K562 (cell line): ENCODE measurements around the gene HCN1. TPM values are rescaled to one million over a fixed set of nuclear protein-coding genes. Genes with fewer than 3 reads are reported as not detected.

ENCODE experiments used
- ATAC-seq: fragments of 200-7000 bp; cut with Tn5 transposase; 3 replicates; pipeline ENCODE4 v1.9.1; 2020; ENCODE audit warnings: moderate library complexity
- BruUV-seq: library from RNA; stranded (reverse); fragments of 400-500 nt; replicated peaks from 2 replicates; lab custom pipeline; 2021; lab: Mats Ljungman, UMichigan
- CTCF ChIA-PET: fragments of 300-600 bp; formaldehyde crosslinking; extraction: SDS; loops from one replicate; lab custom pipeline; 2021; ENCODE audit warnings: low intra/inter-chr PET ratio; lab: Yijun Ruan, JAX
- POLR2A ChIA-PET: fragments of 300-600, 350-650 bp; sonication (Branson Sonifier 250); formaldehyde crosslinking; extraction: SDS; loops from one replicate; lab custom pipeline; 2021; ENCODE audit warnings: antibody characterized with exemption, inconsistent platforms; lab: Yijun Ruan, JAX
- DNase-seq, 4 experiments: peaks; one replicate each; pipeline versions ENCODE4 v3.0.0 to v3.0.0-alpha.2; 2011 to 2018; ENCODE audit warnings: low spot score in 3 of 4, mixed read lengths in 3 of 4; ENCODE audit errors: extremely low read depth in 1 of 4
- FAIRE-seq: peaks from 2 replicates; lab custom pipeline; 2011; peaks lifted over from hg19 to GRCh38; lab: Jason Lieb, UNC
- H2AFZ ChIP-seq: 2 replicates; pipeline ENCODE4 v1.6.0; 2011; ENCODE audit warnings: low read depth, low read length, control low read depth, inconsistent platforms
- H3K27ac ChIP-seq: fragments of 200-600 bp; 3 replicates; pipeline ENCODE4 v1.8.0; 2011; ENCODE audit warnings: low read depth, mild to moderate bottlenecking, control low read depth, inconsistent platforms, low read length, moderate library complexity, mixed read lengths; ENCODE audit errors: extremely low read depth
- H3K27me3 ChIP-seq, 2 experiments: fragments of 300-600 bp in 1 of 2; 2 replicates in 1 of 2; 3 replicates in 1 of 2; pipeline versions ENCODE4 v1.6.0 to v1.8.0; 2011; ENCODE audit warnings: inconsistent platforms in 2 of 2, low read length in 2 of 2, mild to moderate bottlenecking in 1 of 2, mixed read lengths in 1 of 2, moderate library complexity in 1 of 2; ENCODE audit not compliant: control insufficient read depth in 2 of 2, insufficient read depth in 2 of 2
- H3K36me3 ChIP-seq: fragments of 300-600 bp; 3 replicates; pipeline ENCODE4 v1.8.0; 2011; ENCODE audit warnings: mild to moderate bottlenecking, low read length, inconsistent platforms; ENCODE audit not compliant: control insufficient read depth, insufficient read depth
- H3K4me1 ChIP-seq, 2 experiments: fragments of 200-600 bp in 1 of 2; replicated peaks in 1 of 2; 2 replicates in 1 of 2; 3 replicates in 1 of 2; pipeline versions ENCODE4 v1.5.1 to v1.8.0; 2011; ENCODE audit warnings: inconsistent platforms in 2 of 2, low read length in 2 of 2, mild to moderate bottlenecking in 1 of 2, mixed read lengths in 1 of 2, moderate library complexity in 1 of 2; ENCODE audit not compliant: control insufficient read depth in 2 of 2, insufficient read depth in 2 of 2
- H3K4me2 ChIP-seq: 2 replicates; pipeline ENCODE4 v1.6.1; 2011; ENCODE audit warnings: low read length, control low read depth, inconsistent platforms, mixed read lengths; ENCODE audit not compliant: insufficient read depth
- H3K4me3 ChIP-seq: fragments of 200-600 bp; sonication (generic), shearing (Covaris generic); 2 replicates; pipeline ENCODE4 v1.5.1; 2016; ENCODE audit warnings: control low read depth, inconsistent platforms
- H3K79me2 ChIP-seq: fragments of 200-600 bp; 3 replicates; pipeline ENCODE4 v1.8.0; 2011; ENCODE audit warnings: low read length, inconsistent platforms; ENCODE audit not compliant: control insufficient read depth, insufficient read depth
- H3K9ac ChIP-seq, 2 experiments: 2 replicates each; pipeline versions ENCODE4 v1.6.0 to v1.6.1; 2011; ENCODE audit warnings: low read depth in 2 of 2, low read length in 2 of 2, control low read depth in 1 of 2, inconsistent platforms in 1 of 2, mild to moderate bottlenecking in 1 of 2, mixed read lengths in 1 of 2; ENCODE audit not compliant: insufficient read depth in 1 of 2
- H3K9me1 ChIP-seq: one replicate; pipeline ENCODE4 v1.6.0; 2011; ENCODE audit warnings: inconsistent platforms, mild to moderate bottlenecking, low read length, moderate library complexity; ENCODE audit not compliant: control insufficient read depth, insufficient read depth
- H3K9me3 ChIP-seq: replicated peaks from 2 replicates; pipeline ENCODE4 v1.5.1; 2011; ENCODE audit warnings: low read depth, low read length, inconsistent platforms; ENCODE audit not compliant: control insufficient read depth, insufficient read depth
- H4K20me1 ChIP-seq: replicated peaks from 2 replicates; pipeline ENCODE4 v1.6.1; 2011; ENCODE audit warnings: low read length, inconsistent platforms, mixed read lengths; ENCODE audit not compliant: control insufficient read depth, insufficient read depth
- ARID2 ChIP-seq: fragments of 450-650 bp; IDR thresholded peaks from 2 replicates; pipeline ENCODE4 v1.6.1; 2017; ENCODE audit warnings: antibody characterized with exemption, mild to moderate bottlenecking
- BCL6 ChIP-seq: fragments of 250-450 bp; sonication (Bioruptor Pico); IDR thresholded peaks from 2 replicates; pipeline ENCODE4 v1.4.0; 2020
- CBFA2T2 ChIP-seq: fragments of 450-650 bp; conservative IDR thresholded peaks from 2 replicates; pipeline ENCODE4 v1.6.1; 2017; ENCODE audit warnings: mild to moderate bottlenecking
- CTCF ChIP-seq, 3 experiments: IDR thresholded peaks in 2 of 3; conservative IDR thresholded peaks in 1 of 3; 2 replicates each; pipeline ENCODE4 v1.5.1; 2011 to 2012; ENCODE audit warnings: low read length in 3 of 3, mild to moderate bottlenecking in 3 of 3, control low read depth in 2 of 3, improper control_type of control experiment in 1 of 3, inconsistent platforms in 1 of 3, low read depth in 1 of 3, mixed read lengths in 1 of 3, moderate library complexity in 1 of 3; ENCODE audit not compliant: insufficient read depth in 2 of 3
- DIDO1 ChIP-seq: fragments of 450-650 bp; IDR thresholded peaks from 2 replicates; pipeline ENCODE4 v1.6.1; 2016; ENCODE audit warnings: low read depth, missing biosample characterization, missing genetic modification characterization
- FOS ChIP-seq: IDR thresholded peaks from 3 replicates; pipeline ENCODE4 v1.6.1; 2011; ENCODE audit not compliant: insufficient read length; ENCODE audit errors: extremely low read depth
- HES1 ChIP-seq: fragments of 450-650 bp; IDR thresholded peaks from 2 replicates; pipeline ENCODE4 v1.6.1; 2016; ENCODE audit warnings: low read depth, mild to moderate bottlenecking, moderate library complexity
- HMGN3 ChIP-seq: IDR thresholded peaks from 2 replicates; pipeline ENCODE4 v1.6.1; 2011; ENCODE audit warnings: borderline replicate concordance, low read depth, mild to moderate bottlenecking, mixed read lengths, low read length; ENCODE audit not compliant: insufficient read length; ENCODE audit errors: extremely low read depth
- KHSRP ChIP-seq: fragments of 450-650 bp; IDR thresholded peaks from 2 replicates; pipeline ENCODE4 v1.6.1; 2017
- L3MBTL2 ChIP-seq: fragments of 450-650 bp; IDR thresholded peaks from 2 replicates; pipeline ENCODE4 v1.6.1; 2016; ENCODE audit warnings: mild to moderate bottlenecking, moderate library complexity
- NR1H2 ChIP-seq: sonication (generic); formaldehyde crosslinking; IDR thresholded peaks from 2 replicates; pipeline ENCODE4 v1.4.0; 2020; ENCODE audit warnings: mild to moderate bottlenecking, missing genetic modification reagents
- POLR2G ChIP-seq: fragments of 200-400 bp; formaldehyde crosslinking; IDR thresholded peaks from 2 replicates; pipeline ENCODE4 v1.6.1; 2017; ENCODE audit warnings: low read depth, mild to moderate bottlenecking, antibody characterized with exemption, low read length, moderate library complexity
- RFX1 ChIP-seq: fragments of 450-650 bp; IDR thresholded peaks from 2 replicates; pipeline ENCODE4 v1.6.1; 2016; ENCODE audit warnings: mild to moderate bottlenecking, moderate library complexity
- RFX7 ChIP-seq: fragments of 250-450 bp; sonication (Bioruptor Pico); IDR thresholded peaks from 2 replicates; pipeline ENCODE4 v1.5.1; 2021; ENCODE audit warnings: mild to moderate bottlenecking
- SNAPC5 ChIP-seq: fragments of 250-450 bp; sonication (Bioruptor Pico); IDR thresholded peaks from 2 replicates; pipeline ENCODE4 v1.8.0; 2021; ENCODE audit warnings: moderate library complexity, mild to moderate bottlenecking, inconsistent platforms
- TAF9B ChIP-seq: fragments of 450-650 bp; IDR thresholded peaks from 2 replicates; pipeline ENCODE4 v1.6.1; 2018; ENCODE audit warnings: mild to moderate bottlenecking; ENCODE audit not compliant: partially characterized antibody
- TARDBP ChIP-seq: fragments of 450-650 bp; IDR thresholded peaks from 2 replicates; pipeline ENCODE4 v1.6.1; 2016
- TCF7 ChIP-seq: sonication (generic); IDR thresholded peaks from 2 replicates; pipeline ENCODE4 v1.6.1; 2016; ENCODE audit warnings: antibody characterized with exemption, borderline replicate concordance
- THRA ChIP-seq: fragments of 450-650 bp; IDR thresholded peaks from 2 replicates; pipeline ENCODE4 v1.6.1; 2017; ENCODE audit warnings: mild to moderate bottlenecking, moderate library complexity
- ZNF311 ChIP-seq: fragments of 250-450 bp; sonication (Bioruptor Pico); IDR thresholded peaks from 2 replicates; pipeline ENCODE4 v1.4.0; 2020; ENCODE audit warnings: mild to moderate bottlenecking, moderate library complexity
- ZNF444 ChIP-seq: fragments of 250-450 bp; sonication (Bioruptor Pico); IDR thresholded peaks from 2 replicates; pipeline ENCODE4 v1.4.0; 2020; ENCODE audit warnings: mild to moderate bottlenecking, moderate library complexity
- WGBS: fragments of 100-300 bp; shearing (Covaris generic); methylation state at CpG from one replicate; pipeline ENCODE4 v1.1.6; 2016; ENCODE audit warnings: low coverage, mixed read lengths; ENCODE audit not compliant: insufficient coverage; ENCODE audit errors: missing lambda C conversion rate; 5-methylcytosine and 5-hydroxymethylcytosine counted together
- in situ Hi-C: fragments of 300-500 bp; cut with MboI; formaldehyde crosslinking; loops from 4 replicates; pipeline ENCODE4 v1.15.0; 2018; ENCODE audit warnings: inconsistent platforms, mixed read lengths
- intact Hi-C: fragments of 100-400 bp; cut with micrococcal nuclease; formaldehyde crosslinking; loops from 2 replicates; pipeline ENCODE4 v1.14.2; 2022
- polyA plus RNA-seq, 8 experiments: library from polyadenylated mRNA; depleted of rRNA in 4 of 8; stranded (reverse) in 5 of 8; unstranded in 3 of 8; fragments of >200 nt; fragmentation: Nextera tagmentation in 2 of 8; fragmentation: Illumina TruSeq in 1 of 8; extraction: Ambion mirVana in 2 of 8; extraction: Trizol in 1 of 8; gene quantifications; 2 replicates each; pipeline versions ENCODE4 v1.2.1 to v1.2.3, GENCODE V29; 2011 to 2014; ENCODE audit warnings: inconsistent platforms in 1 of 8, missing spikeins in 1 of 8
- total RNA-seq, 7 experiments: library from RNA; depleted of rRNA in 6 of 7; stranded (reverse); fragments of >200 nt in 6 of 7; fragmentation: Illumina TruSeq in 2 of 7; extraction: Trizol in 2 of 7; gene quantifications; 2 replicates each; pipeline versions ENCODE4 v1.2.1 to v1.2.3, GENCODE V29; 2011 to 2021; ENCODE audit warnings: low replicate concordance in 1 of 7

The HCN1 gene
- total and polyA plus RNA-seq, 9 of the 15 experiments (the other 6 are each of a cell fraction or from before 2014, with no cell fraction given) = not detected

- TF ChIP-seq THRA = no peak
- TF ChIP-seq ARID2 = no peak
- TF ChIP-seq POLR2G = no peak
- TF ChIP-seq RFX1 = no peak
- TF ChIP-seq TAF9B = no peak
- TF ChIP-seq HES1 = no peak
- TF ChIP-seq BCL6 (CRISPR knock-in tag) = no peak
- no peak for TF ChIP-seq L3MBTL2
These were observed 258.4 kb downstream of the HCN1 start (continued) for GRCh38 chr5:45437752-45438151.

- no peak for DNase-seq
- no peak for TF ChIP-seq DIDO1
- TF ChIP-seq FOS = no peak
- TF ChIP-seq CBFA2T2 = no peak
- TF ChIP-seq TCF7 = no peak
- TF ChIP-seq HMGN3 = no peak
- TF ChIP-seq KHSRP = no peak
- no peak for TF ChIP-seq SNAPC5 (CRISPR knock-in tag)
- TF ChIP-seq ZNF444 (CRISPR knock-in tag) = no peak
- no peak for TF ChIP-seq RFX7 (CRISPR knock-in tag)
- no peak for TF ChIP-seq NR1H2 (CRISPR knock-in tag)
- no peak for TF ChIP-seq TARDBP
- no peak for TF ChIP-seq ZNF311 (CRISPR knock-in tag)
- TF ChIP-seq CTCF (IDR thresholded peaks at IDR 0.05 in 2 of 3, conservative IDR thresholded peaks at IDR 0.05 in 1 of 3; ENCODE audit: insufficient read depth in 2 of 3, low read depth in 1 of 3, low read length in 3 of 3) = no peak
These were observed 278.7 kb downstream of the HCN1 start for GRCh38 chr5:45417285-45417998.

More at GRCh38 chr5:45417285-45417998, 278.7 kb downstream of the HCN1 start:
- H3K9me1 ChIP-seq = no peaks in the 10 kb centered on the region
- no peak overlapping the region for H2AFZ ChIP-seq
- no peaks in the 10 kb centered on the region for H4K20me1 ChIP-seq
- ChIA-PET POLR2A (no interaction called here), CTCF (interaction anchor here (0.6 kb wide), 1 partner anchor 1872 kb away, joined by 4 read pairs; no protein-coding TSS in a partner anchor)
- H3K4me1 ChIP-seq = no peaks in the 10 kb centered on the region
- intact Hi-C loops (no loop called here), in situ Hi-C loops (no loop called here)
- no peaks in the 10 kb centered on the region; the same call in 1 of the 2 replicates for H3K9me3 ChIP-seq
- H3K4me2 ChIP-seq = no peak overlapping the region
- H3K27ac ChIP-seq = no peak overlapping the region
- H3K79me2 ChIP-seq = no peaks in the 10 kb centered on the region
- BruUV-seq = no TSS peak
- 0% methylated on average over 2 of the region's 2 CpGs for WGBS
- no peak overlapping the region for H3K4me3 ChIP-seq
- ATAC-seq (no peak), FAIRE-seq (no peak)
- H3K27me3 ChIP-seq = no peaks in the 10 kb centered on the region
- H3K9ac ChIP-seq = no peak overlapping the region
- no peaks in the 10 kb centered on the region for H3K36me3 ChIP-seq
